CD4-positive, CD25-positive, alpha-beta regulatory T cell (primary cell): ENCODE measurements around the gene LHX5. TPM values are rescaled to one million over a fixed set of nuclear protein-coding genes. Genes with fewer than 3 reads are reported as not detected.

Experiments
- ATAC-seq, 2 donors: fragments of 150-1000 bp; cut with Tn5 transposase; one replicate each; pipeline ENCODE4 v1.10.0; 2021; ENCODE audit warnings: low read depth in 2 of 2, moderate number of reproducible peaks in 2 of 2, moderate library complexity in 1 of 2
- DNase-seq, 3 donors: peaks; one replicate each; pipeline versions ENCODE4 v3.0.0 to v3.0.0-alpha.2; 2012 to 2022; ENCODE audit warnings: mixed read lengths in 1 of 3
- H3K27ac ChIP-seq: one replicate; pipeline ENCODE4 v1.7.0; 2013; ENCODE audit warnings: mild to moderate bottlenecking, low read length; ENCODE audit not compliant: insufficient read depth, poor library complexity, severe bottlenecking
- H3K27me3 ChIP-seq: one replicate; pipeline ENCODE4 v1.7.0; 2013; ENCODE audit warnings: low read length; ENCODE audit not compliant: control insufficient read depth, insufficient read depth
- H3K36me3 ChIP-seq: one replicate; pipeline ENCODE4 v1.7.0; 2013; ENCODE audit warnings: mild to moderate bottlenecking, low read length, moderate library complexity; ENCODE audit not compliant: control insufficient read depth, insufficient read depth
- H3K4me1 ChIP-seq: 2 replicates; pipeline ENCODE4 v1.7.0; 2013; ENCODE audit warnings: mild to moderate bottlenecking, low read length; ENCODE audit not compliant: insufficient read depth, control insufficient read depth, poor library complexity, severe bottlenecking
- H3K4me3 ChIP-seq: one replicate; pipeline ENCODE4 v1.7.0; 2013; ENCODE audit warnings: low read depth, mild to moderate bottlenecking, low read length, moderate library complexity
- H3K9me3 ChIP-seq, 2 experiments: 1 replicate in 1 of 2; 2 replicates in 1 of 2; pipeline ENCODE4 v1.7.0; 2013; ENCODE audit warnings: low read length in 2 of 2, mild to moderate bottlenecking in 1 of 2, moderate library complexity in 1 of 2; ENCODE audit not compliant: control insufficient read depth in 2 of 2
- H3K27ac Mint-ChIP-seq, 3 donors: one replicate each; pipeline ENCODE4 v1.8.0; 2020 to 2022; ENCODE audit warnings: mild to moderate bottlenecking in 3 of 3, mixed read lengths in 3 of 3, moderate library complexity in 2 of 3
- H3K27me3 Mint-ChIP-seq: one replicate; pipeline ENCODE4 v1.8.0; 2022; ENCODE audit warnings: mild to moderate bottlenecking, mixed read lengths
- H3K36me3 Mint-ChIP-seq: one replicate; pipeline ENCODE4 v1.8.0; 2020; ENCODE audit warnings: mixed read lengths
- H3K4me1 Mint-ChIP-seq, 4 donors: one replicate each; pipeline ENCODE4 v1.8.0; 2020 to 2022; ENCODE audit warnings: mixed read lengths in 4 of 4, mild to moderate bottlenecking in 1 of 4
- H3K4me3 Mint-ChIP-seq, 4 donors: one replicate each; pipeline ENCODE4 v1.8.0; 2020 to 2022; ENCODE audit warnings: mild to moderate bottlenecking in 4 of 4, mixed read lengths in 4 of 4, moderate library complexity in 3 of 4
- H3K9me3 Mint-ChIP-seq, 7 donors: one replicate each; pipeline ENCODE4 v1.8.0; 2020 to 2022; ENCODE audit warnings: mixed read lengths in 7 of 7, mild to moderate bottlenecking in 3 of 7, moderate library complexity in 2 of 7
- polyA plus RNA-seq, 4 donors: library from polyadenylated mRNA; unstranded; fragments of 300-500 nt; fragmentation: Illumina TruSeq; gene quantifications; one replicate each; pipeline ENCODE4 v1.2.3, GENCODE V29; 2021
- total RNA-seq: library from RNA; stranded (reverse); gene quantifications from one replicate; pipeline ENCODE4 v1.2.3, GENCODE V29; 2022

Gene LHX5
- total and polyA plus RNA-seq, 5 donors from 2014 or later, result not detected

DNA sequence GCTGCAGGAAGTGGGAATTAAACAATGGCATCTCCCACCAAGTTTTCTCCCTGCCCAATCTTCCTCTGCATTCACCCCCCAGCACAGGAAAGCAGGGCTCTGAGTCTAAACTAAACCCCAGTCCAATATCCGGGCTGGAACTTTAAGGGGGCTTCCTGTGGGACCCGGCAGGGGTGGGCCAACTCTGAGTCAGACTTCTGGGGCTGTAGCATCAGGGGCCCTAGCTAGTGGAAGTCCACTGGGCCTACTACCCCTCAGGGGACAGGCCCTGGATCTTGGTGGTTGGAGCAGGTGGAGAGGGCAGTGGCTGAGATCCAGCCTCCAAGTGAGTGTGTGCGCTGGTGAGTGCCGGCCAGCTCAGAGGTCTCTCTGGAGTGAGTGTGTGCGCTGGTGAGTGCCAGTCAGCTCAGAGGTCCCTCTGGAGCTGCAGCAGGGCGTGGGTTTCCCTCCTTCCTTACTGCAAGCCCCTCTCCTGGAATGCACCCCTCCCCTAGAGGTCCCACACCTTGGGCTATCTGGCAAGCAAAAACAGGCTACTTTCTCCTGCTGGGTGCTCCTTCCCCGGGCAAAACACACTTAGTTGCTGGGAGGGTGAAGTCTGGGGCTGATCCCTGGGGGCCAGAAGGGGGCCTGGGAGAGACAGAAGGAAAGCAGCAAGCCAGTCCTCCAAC, 5.6 kb upstream of the LHX5 start:
- no peak overlapping the region for H3K27ac ChIP-seq
- Mint-ChIP-seq H3K4me1 (peaks cover 0 to 26% (median 8%) of the 10 kb centered on the region in 4 donors), H3K9me3 (peaks cover 0 to 13% (median 5%) of the 10 kb centered on the region in 7 donors), H3K4me3 (no peak overlapping the region), H3K27me3 (peaks cover 86% of the 10 kb centered on the region), H3K36me3 (no peaks in the 10 kb centered on the region), H3K27ac (no peak overlapping the region)
- ATAC-seq (no peak), DNase-seq (no peak)
- H3K4me1 ChIP-seq, result no peaks in the 10 kb centered on the region
- peaks cover 0 to 3% of the 10 kb centered on the region in 2 experiments for H3K9me3 ChIP-seq
- H3K27me3 ChIP-seq, result peaks cover 41% of the 10 kb centered on the region
- no peaks in the 10 kb centered on the region for H3K36me3 ChIP-seq
- no peak overlapping the region for H3K4me3 ChIP-seq

DNA sequence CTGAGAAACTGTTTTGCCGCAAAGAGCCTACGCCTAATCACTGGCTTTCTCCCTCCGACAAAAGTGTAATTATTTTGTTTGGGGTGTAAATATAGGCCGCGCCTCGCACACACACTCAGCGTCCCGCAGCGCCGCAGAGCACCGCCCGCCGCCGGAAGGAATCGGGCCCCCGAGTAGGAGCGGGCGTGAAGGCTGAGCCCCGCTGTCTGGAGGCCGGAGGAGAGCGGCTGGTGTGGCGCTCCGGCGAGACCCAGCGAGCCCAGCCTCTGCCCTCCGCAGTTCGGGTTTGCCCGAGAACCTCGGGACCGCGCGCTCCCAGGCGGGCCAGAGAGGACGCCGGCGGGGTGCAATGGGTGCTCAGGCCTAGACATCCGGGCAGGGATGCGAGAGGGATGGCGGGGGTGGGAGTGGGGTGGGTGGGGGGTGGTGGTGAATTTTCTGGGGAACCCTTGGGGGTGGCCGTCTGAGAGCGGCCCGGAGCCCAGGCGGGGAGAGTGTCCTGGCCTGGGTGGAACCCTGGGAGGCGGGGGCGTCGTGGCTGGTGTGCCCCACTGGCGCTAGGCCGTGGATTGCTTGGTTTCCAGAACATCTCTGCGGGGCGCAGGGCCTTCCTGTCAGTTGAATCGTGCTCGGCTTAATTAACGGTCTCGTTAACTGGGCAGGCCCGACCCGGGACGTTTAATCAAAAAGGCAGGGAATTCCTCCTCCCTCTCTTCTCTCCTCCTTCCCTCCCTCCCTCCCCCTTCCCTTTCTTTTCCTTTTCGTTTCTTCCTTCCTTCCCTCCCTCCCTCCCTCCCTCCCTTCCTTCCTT, 4.7 kb upstream of the LHX5 start:
- DNase-seq (no peak), ATAC-seq (no peak)
- H3K27me3 Mint-ChIP-seq, result peaks cover 82% of the 10 kb centered on the region
- H3K4me3 Mint-ChIP-seq, result no peak overlapping the region
- Histone ChIP-seq H3K27ac (no peak overlapping the region), H3K4me1 (no peaks in the 10 kb centered on the region), H3K27me3 (peaks cover 37% of the 10 kb centered on the region), H3K9me3 (peaks cover 0 to 3% of the 10 kb centered on the region in 2 experiments), H3K4me3 (no peak overlapping the region), H3K36me3 (no peaks in the 10 kb centered on the region)
- H3K4me1 Mint-ChIP-seq, result peaks cover 0 to 26% (median 8%) of the 10 kb centered on the region in 4 donors
- H3K36me3 Mint-ChIP-seq, result no peaks in the 10 kb centered on the region
- no peak overlapping the region for H3K27ac Mint-ChIP-seq
- peaks cover 0 to 13% (median 5%) of the 10 kb centered on the region in 7 donors for H3K9me3 Mint-ChIP-seq

DNA sequence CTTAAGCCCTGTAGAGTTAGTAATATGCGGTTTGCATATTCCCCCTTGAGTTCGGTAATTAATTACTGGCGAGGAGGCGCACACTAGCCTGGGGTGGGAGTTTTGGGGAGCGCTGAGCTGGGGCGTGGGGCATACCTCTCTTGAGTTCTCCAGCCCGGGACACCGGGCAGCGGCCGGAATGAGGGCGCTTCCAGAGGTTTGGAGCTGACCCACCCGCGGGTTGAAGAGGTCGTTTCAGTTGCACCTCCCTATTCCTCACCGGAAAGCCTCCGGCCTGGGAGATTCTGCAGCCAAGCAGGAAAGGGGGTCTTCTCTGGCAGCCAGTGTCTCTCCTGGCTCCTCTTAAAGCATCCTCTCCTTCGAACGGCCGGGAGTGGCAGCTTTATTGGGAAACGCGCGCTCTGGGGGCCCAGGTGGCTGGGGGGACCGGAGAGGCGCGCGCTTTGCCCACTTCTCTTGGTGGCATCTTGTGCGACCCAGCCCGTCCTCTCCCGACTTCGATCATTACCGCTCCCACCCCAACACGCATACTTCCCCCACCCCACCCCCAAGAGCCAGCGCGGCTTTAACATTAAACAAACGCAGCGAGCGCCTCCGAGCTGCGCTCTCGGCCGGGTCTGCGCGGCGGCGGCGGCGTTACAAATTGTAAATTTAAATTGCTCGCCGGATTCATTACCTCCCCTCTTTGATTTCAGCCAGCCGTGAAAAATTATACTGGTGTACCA, 3.9 kb upstream of the LHX5 start:
- H3K4me1 ChIP-seq, result no peaks in the 10 kb centered on the region
- ATAC-seq (no peak), DNase-seq (no peak)
- Mint-ChIP-seq H3K4me1 (peaks cover 0 to 26% (median 8%) of the 10 kb centered on the region in 4 donors), H3K4me3 (peak overlapping the region in 1 of 4 donors; percentile 58), H3K27ac (no peak overlapping the region), H3K27me3 (peaks cover 79% of the 10 kb centered on the region), H3K9me3 (peaks cover 0 to 13% (median 3%) of the 10 kb centered on the region in 7 donors), H3K36me3 (no peaks in the 10 kb centered on the region)
- H3K27ac ChIP-seq, result no peak overlapping the region
- no peaks in the 10 kb centered on the region for H3K9me3 ChIP-seq
- no peak overlapping the region for H3K4me3 ChIP-seq
- H3K27me3 ChIP-seq, result peaks cover 30% of the 10 kb centered on the region
- no peaks in the 10 kb centered on the region for H3K36me3 ChIP-seq

DNA sequence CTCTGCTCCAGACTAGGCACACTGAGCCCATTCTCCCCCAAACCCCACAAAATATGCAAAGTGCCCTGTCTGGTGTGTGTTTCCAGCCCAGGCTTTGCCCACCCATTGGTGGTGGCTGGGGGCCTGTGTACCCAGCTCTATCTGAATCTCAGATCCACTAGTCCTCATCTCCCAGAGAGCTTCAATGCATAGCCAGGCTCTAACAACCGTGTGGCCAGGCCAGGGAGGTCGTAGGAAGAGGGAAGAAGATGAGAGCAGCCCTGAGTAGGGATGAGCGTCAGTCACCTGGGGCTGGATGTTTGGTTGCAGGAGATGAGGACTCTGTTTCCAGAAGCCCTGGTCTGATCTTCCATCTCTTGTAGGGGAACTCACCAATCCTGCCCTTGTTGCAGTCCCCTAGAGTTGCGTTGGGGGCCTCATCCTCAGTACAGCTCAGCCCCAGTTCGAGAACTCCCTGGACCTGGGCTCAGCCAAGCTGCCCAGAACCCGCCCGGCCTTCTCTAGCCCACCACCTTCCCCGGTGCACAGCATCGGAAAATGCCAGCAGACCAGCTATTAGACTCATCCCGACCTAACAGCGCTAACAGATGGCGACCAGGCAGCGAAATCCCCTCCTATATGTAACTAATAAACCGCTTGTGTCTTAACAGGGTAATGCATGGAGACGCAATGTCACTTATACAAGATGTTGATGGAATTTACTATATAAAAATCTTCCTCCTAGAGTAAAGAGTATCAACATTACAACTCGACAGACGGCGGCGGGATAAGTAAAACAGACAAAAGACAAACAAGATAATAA, 3.2 kb upstream of the LHX5 start:
- Histone ChIP-seq H3K4me1 (no peaks in the 10 kb centered on the region), H3K27ac (no peak overlapping the region), H3K4me3 (no peak overlapping the region), H3K9me3 (no peaks in the 10 kb centered on the region), H3K27me3 (peaks cover 25% of the 10 kb centered on the region), H3K36me3 (no peaks in the 10 kb centered on the region)
- H3K27ac Mint-ChIP-seq, result no peak overlapping the region
- H3K9me3 Mint-ChIP-seq, result peaks cover 0 to 6% (median 1%) of the 10 kb centered on the region in 7 donors
- peaks cover 79% of the 10 kb centered on the region for H3K27me3 Mint-ChIP-seq
- DNase-seq, result no peak
- H3K4me1 Mint-ChIP-seq, result peaks cover 0 to 26% (median 8%) of the 10 kb centered on the region in 4 donors
- H3K36me3 Mint-ChIP-seq, result no peaks in the 10 kb centered on the region
- ATAC-seq, result no peak
- peak overlapping the region in 1 of 4 donors; percentile 58 for H3K4me3 Mint-ChIP-seq

DNA sequence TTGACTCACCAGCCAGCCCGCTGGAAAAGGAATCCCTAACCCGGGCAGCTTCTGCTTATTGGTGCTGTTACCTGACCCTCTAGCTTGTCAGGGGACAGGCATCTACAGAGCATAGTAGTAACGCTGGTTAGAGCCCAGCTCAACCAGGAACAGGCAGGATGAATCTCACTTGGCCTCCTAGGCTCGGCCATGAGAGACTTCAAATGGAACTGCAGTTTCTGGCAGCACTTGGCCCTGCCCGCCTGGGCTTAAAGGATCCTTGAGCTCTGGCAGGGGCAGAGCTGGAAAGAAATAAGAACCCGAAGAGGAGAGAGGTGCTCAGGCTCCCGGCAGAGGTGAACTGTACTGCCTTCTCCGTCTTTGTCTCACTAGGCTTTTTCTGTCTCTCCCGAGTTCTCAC, 2.3 kb upstream of the LHX5 start:
- peaks cover 73% of the 10 kb centered on the region for H3K27me3 Mint-ChIP-seq
- H3K4me3 Mint-ChIP-seq, result peak overlapping the region in 1 of 4 donors; percentile 44
- H3K9me3 Mint-ChIP-seq, result peaks cover 0 to 5% (median 0%) of the 10 kb centered on the region in 7 donors
- DNase-seq (no peak), ATAC-seq (no peak)
- Histone ChIP-seq H3K9me3 (no peaks in the 10 kb centered on the region), H3K4me3 (peak overlapping the region; percentile 13), H3K27ac (no peak overlapping the region), H3K36me3 (no peaks in the 10 kb centered on the region), H3K27me3 (peaks cover 23% of the 10 kb centered on the region), H3K4me1 (no peaks in the 10 kb centered on the region)
- H3K27ac Mint-ChIP-seq, result no peak overlapping the region
- no peaks in the 10 kb centered on the region for H3K36me3 Mint-ChIP-seq
- H3K4me1 Mint-ChIP-seq, result peaks cover 0 to 24% (median 7%) of the 10 kb centered on the region in 4 donors

DNA sequence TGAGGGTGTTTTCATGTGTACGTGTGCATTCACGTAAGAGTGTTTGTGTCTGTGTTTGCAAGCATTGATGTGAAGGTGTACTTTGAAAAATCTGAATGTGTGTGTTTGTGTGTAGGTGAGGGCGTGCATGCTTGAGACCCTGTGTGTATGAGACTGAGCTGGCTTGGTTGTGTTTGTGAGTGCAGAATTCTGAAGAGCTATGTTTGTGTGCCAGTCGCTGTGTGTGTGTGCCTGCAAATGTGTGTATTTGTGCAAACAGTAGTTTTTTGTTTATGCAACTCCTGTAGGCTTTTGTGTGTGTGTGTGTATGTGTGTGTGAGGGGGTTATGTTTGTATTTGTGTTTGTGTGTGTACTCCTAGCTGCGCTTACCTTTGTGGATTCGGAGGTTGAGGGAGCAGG, 1.7 kb upstream of the LHX5 start:
- H3K36me3 Mint-ChIP-seq, result no peaks in the 10 kb centered on the region
- H3K27me3 ChIP-seq, result peaks cover 24% of the 10 kb centered on the region
- H3K27ac ChIP-seq, result no peak overlapping the region
- peaks cover 0 to 28% (median 7%) of the 10 kb centered on the region in 4 donors for H3K4me1 Mint-ChIP-seq
- H3K36me3 ChIP-seq, result no peaks in the 10 kb centered on the region
- H3K27ac Mint-ChIP-seq, result no peak overlapping the region
- no peaks in the 10 kb centered on the region for H3K4me1 ChIP-seq
- H3K27me3 Mint-ChIP-seq, result peaks cover 73% of the 10 kb centered on the region
- H3K4me3 Mint-ChIP-seq, result no peak overlapping the region
- H3K4me3 ChIP-seq, result no peak overlapping the region
- DNase-seq (no peak), ATAC-seq (no peak)
- peaks cover 0 to 5% (median 0%) of the 10 kb centered on the region in 7 donors for H3K9me3 Mint-ChIP-seq
- no peaks in the 10 kb centered on the region for H3K9me3 ChIP-seq
